HS-5 (cell line): ENCODE data around the gene HNF4A.
"Not testable (repeated sequence)": the region's sequence is repeated elsewhere in the genome, so short reads cannot be mapped to it uniquely, and the experiment has no call there.

ENCODE experiments used
- DNase-seq: peaks from one replicate; pipeline ENCODE4 v3.0.0-alpha.2; 2012; ENCODE audit warnings: low read depth

HNF4A gene

DNA sequence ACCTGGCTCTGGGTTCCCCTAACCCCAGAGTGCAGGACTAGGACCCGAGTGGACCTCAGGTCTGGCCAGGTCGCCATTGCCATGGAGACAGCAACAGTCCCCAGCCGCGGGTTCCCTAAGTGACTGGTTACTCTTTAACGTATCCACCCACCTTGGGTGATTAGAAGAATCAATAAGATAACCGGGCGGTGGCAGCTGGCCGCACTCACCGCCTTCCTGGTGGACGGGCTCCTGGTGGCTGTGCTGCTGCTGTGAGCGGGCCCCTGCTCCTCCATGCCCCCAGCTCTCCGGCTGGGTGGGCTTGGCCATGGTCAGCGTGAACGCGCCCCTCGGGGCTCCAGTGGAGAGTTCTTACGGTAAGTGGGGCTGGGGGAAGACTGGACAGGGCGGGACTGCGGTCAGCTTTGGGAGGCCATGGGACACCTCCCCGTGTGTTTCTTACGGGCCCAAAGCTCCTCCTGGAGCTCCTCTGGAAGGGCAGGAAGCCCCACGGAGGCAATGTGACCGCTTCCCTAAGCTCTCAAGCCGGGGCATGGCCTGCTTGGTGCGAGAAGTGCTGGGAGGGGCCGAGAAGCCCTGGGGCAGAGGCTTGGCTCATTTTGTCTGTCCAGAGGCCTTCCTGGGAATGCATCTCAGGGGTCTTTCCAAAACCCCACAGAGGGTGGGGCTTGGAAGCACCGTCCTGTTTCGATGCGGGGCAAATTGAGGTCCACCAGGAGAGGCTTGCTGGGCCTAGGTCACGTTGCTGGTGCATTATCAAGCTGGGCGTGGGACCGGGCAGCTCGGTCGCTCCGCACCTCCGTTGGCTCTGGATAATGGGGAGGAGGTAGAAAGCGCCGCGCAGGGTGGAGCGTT, at the start of gene HNF4A:
TSS of gene HNF4A (plus strand) at position 202 of the 855 bp plus-strand sequence. CDS start at position 308, 106 bp downstream.
- no peak for DNase-seq

- DNase-seq: no peak
Measured at GRCh38 chr20:44306927-44307326, 48.6 kb upstream of the HNF4A start.

GRCh38 chr20:44309763-44310663, 45.5 kb upstream of the HNF4A start:
- peak; percentile 55 for DNase-seq

DNA sequence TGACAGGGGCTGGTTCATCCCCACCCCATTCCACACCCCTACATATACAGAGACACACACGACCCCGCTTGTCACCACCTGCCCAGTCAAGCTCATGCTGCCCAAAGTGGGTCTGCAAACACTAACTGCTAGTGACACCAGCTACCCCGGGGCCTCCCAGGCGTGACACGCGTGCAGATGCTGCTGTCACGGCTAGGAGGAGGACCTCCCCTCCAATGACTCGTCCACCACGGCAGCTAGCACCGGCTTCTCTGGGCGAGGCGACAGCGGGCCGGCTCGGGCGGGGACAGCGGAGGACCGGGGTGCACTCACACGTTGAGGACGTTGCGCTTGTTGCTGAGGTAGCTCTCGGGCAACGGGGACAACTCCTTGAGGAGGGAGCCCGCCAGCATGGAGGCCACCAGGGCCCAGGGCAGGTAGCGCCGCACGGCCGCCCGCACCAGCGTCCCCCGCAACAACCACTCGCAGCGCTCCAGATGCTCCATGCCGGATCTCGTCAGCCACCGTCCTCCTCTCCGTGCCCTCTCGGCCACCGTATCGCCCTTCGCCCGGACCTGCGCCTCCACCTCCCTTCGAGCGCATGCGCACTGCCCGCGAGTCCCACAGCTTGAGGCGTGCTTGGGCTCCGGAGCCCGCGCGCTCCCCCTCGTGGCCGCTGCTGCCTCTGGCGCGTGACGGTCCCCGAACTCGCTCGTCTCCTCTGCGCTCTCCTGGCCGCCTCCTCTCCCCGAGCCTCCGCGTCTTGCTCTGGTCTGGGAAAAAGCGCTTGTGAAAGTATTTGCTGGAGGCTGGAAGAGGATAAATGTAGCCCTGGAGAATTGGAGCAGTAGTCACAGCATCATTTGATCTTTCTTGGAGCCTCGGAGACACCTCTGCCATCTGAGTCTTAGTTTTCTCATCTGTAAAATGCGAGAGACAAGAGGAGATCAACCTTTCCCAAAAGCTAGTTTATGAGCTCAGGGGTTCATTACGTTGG, 44.5 kb upstream of the HNF4A start, which contains the start of gene FITM2:
TSS of gene FITM2 (minus strand) at position 539 of the 976 bp plus-strand sequence. CDS start at position 485, 54 bp downstream.
- peak; percentile 90 for DNase-seq

GRCh38 chr20:44314870-44315269, 40.6 kb upstream of the HNF4A start:
- no peak for DNase-seq

DNA sequence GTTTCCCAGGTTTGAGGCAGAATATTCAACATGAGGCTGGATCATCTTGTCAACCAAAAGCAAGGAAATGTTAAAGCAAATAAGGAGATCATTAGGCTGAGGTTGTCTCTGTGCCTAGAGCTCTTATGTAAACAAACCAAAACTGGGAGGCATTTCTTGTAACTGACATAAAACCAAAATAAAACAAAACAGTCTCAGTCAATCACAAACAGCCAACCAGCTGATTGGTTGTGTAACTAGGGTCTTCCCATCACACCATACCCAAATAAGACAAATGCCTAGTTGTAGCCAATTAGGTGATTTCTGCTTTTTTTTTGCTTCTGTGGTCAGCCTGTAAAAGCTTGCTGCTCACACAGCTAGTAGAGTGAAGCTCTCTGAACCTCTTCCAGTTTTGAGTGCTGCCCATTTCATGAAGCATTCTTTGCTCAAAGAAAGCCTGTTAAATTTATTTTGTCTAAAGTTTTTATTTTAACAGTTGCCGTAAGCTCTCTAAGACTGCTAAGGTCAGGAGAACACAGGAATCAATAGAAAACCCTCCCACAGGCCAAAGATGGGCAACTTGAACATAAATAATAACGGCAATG, 35.6 kb upstream of the HNF4A start:
- DNase-seq: no peak

- DNase-seq: no peak
Measured at GRCh38 chr20:44324343-44324742, 31.2 kb upstream of the HNF4A start.

- DNase-seq: no peak
Measured at GRCh38 chr20:44326391-44327159, 28.9 kb upstream of the HNF4A start.

GRCh38 chr20:44327748-44328147, 27.8 kb upstream of the HNF4A start:
- DNase-seq: not testable (repeated sequence)

- no peak for DNase-seq
Measured at GRCh38 chr20:44328428-44328827, 27.1 kb upstream of the HNF4A start.

DNA sequence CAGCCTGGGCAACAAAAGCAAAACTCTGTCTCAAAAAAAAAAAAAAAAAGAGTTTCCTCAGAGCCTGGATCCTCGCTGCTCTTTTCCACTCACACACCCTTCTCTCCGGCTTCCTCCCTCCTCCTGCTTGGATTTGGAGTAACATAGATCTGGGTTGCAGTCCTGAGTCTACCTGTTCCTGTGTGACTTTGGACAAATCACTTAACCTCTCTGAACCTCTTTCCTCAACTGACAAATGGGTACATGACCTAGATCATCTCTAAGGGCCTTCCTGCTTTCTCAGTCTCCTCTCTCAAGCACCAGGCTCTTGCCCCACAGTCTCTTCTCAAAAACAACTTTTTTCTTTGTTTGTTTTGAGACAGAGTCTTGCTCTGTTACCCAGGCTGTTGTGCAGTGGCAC, 24.3 kb upstream of the HNF4A start:
- no peak for DNase-seq

GRCh38 chr20:44334306-44334705, 21.2 kb upstream of the HNF4A start:
- no peak for DNase-seq

- DNase-seq: no peak
Measured at GRCh38 chr20:44334709-44335108, 20.8 kb upstream of the HNF4A start.

- DNase-seq: no peak
Measured at GRCh38 chr20:44335675-44336074, 19.8 kb upstream of the HNF4A start.

DNA sequence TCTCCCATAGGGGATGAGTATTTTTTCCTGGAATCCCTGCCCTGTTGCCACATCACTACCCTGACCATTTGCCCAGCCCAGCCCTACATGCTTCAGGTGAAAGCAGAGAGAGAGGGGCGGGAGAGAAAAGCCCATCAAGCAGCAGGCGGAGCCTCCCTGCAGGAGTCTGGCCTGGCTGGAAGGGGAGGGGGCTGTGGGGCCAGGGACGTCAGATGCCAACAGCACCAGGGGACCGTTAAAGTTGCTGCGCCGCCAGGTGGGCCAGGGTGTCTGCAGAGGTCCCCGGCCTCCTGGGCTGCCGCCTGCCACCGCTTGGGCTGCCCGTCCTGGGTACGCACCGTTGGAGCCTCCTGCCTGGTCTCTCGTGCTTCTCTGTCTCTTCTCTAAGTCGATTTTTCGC, 19.4 kb upstream of the HNF4A start:
- DNase-seq: no peak

- no peak for DNase-seq
Measured at GRCh38 chr20:44336725-44337380, 18.6 kb upstream of the HNF4A start, which contains the start of gene R3HDML. TSS of gene R3HDML (plus strand) at chr20:44337043. CDS start at chr20:44337158, 115 bp downstream.

DNA sequence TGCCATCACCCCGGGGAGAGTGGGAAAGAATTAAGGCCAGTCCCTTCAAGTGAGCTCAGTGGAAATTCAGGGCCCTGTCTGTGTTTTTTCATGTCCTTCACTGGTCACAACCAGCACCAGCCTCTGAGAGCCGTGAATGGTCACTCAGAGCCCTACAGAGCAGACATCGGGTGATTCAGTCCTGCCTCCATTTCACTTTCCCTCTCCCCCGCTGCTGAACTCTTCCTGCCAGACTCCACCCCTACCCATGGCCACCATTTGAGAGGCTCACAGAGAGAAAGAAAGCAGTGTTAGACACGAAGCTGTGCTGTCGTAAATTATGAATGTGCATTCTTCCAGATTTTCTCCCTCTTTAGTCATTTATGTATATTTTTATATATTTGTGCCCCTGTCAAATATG, 13.3 kb upstream of the HNF4A start:
- no peak for DNase-seq

DNA sequence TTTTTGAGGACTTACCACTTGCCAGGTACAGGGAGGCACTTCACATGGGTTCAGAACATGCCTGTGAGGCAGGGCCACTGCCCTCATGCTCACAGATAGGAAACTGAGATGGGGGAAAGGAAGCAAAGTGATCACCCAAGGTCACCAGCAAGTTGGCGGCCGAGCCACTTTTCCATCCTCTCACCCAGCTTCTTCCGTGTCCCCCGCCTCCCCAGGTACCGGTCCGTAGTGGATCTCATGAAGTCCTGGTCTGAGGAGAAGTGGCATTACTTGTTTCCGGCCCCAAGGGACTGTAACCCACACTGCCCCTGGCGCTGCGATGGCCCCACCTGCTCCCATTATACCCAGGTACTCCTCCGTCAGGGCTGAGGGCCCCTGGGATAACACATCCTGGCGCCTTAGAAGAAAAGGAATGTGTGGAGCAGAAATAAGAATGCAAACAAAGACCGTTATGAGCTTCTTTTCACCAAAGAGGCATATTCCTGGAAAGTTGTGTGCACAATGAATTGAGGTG, 12.3 kb upstream of the HNF4A start:
- no peak for DNase-seq

DNA sequence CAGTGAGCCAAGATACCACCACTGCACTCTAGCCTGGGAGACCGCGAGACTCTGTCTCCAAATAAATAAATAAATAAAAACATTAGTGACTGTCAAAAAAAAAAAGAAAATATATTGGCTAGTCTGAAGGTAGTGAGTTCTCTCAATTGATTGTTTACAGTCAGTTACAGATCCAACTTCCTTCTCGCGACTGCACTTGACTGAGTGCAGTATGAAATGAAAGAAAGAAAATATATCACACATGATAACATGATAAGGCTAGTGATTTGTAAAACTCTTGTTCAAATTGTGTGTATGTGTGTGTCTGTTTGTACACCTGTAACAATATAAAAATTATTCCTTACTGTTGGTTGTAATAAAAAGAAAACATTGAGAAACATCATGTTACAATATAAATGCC, 10.8 kb upstream of the HNF4A start:
- no peak for DNase-seq

DNA sequence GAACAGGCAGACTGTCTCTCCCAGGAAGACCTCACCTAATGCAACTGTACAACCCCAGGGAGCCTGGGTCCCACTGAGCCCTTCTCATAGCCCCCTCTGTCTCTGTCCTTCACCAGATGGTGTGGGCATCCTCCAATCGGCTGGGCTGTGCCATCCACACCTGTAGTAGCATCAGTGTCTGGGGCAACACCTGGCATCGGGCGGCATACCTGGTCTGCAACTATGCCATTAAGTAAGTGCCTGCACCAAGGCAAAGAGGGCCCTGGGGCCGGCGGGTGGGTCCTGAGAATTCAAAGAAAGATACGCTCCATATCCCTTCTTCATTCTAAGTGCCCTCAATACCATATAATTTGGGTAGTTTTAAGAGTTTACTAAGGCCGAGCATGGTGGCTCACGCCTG, 10.4 kb upstream of the HNF4A start:
- no peak for DNase-seq
